ENCODE data around the gene FAM241B.
A peak's percentile ranks its signal among the peaks of the same experiment; 100 is the strongest.

Gene FAM241B

DNA sequence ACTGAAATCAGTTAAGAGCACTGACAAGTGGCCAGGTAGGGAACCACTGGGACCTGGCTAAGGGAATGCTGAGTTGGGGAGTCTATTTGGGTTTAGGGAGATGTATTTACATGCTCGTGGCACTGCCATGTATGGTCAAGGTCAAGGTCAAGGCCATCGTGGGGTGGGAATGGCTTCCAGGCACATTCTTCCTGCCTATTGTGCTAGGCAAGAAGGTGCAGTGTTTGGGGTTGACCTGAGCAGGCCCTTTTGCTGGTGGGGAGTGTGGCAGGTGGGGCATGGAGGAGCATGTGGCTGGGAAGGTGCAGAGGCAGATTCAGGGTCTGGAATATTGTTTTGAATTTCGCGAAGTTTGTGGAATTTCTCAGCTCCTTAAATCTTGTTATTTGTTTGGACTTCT is 17.8 kb downstream of the FAM241B start:
- ChIA-PET CTCF (interaction anchor here (0.7 to 9.9 kb wide), 8 partner anchors 9 to 266 kb away, joined by 3 to 190 read pairs (median 4); partner anchors contain the start of gene FAM241B), POLR2A (no interaction called here)
- TF ChIP-seq, protein P1, sequence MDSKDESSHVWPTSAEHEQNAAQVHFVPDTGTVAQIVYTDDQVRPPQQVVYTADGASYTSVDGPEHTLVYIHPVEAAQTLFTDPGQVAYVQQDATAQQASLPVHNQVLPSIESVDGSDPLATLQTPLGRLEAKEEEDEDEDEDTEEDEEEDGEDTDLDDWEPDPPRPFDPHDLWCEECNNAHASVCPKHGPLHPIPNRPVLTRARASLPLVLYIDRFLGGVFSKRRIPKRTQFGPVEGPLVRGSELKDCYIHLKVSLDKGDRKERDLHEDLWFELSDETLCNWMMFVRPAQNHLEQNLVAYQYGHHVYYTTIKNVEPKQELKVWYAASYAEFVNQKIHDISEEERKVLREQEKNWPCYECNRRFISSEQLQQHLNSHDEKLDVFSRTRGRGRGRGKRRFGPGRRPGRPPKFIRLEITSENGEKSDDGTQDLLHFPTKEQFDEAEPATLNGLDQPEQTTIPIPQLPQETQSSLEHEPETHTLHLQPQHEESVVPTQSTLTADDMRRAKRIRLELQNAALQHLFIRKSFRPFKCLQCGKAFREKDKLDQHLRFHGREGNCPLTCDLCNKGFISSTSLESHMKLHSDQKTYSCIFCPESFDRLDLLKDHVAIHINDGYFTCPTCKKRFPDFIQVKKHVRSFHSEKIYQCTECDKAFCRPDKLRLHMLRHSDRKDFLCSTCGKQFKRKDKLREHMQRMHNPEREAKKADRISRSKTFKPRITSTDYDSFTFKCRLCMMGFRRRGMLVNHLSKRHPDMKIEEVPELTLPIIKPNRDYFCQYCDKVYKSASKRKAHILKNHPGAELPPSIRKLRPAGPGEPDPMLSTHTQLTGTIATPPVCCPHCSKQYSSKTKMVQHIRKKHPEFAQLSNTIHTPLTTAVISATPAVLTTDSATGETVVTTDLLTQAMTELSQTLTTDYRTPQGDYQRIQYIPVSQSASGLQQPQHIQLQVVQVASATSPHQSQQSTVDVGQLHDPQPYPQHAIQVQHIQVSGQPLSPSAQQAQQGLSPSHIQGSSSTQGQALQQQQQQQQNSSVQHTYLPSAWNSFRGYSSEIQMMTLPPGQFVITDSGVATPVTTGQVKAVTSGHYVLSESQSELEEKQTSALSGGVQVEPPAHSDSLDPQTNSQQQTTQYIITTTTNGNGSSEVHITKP (tag by site-specific recombination; IDR thresholded peaks at IDR 0.05): no peak
- TF ChIP-seq SP3 (tag by site-specific recombination; IDR thresholded peaks at IDR 0.05): no peak
- TF ChIP-seq ZNF10 (tag by site-specific recombination; IDR thresholded peaks at IDR 0.05): no peak
- no peak for TF ChIP-seq ZNF473 (tag by site-specific recombination; IDR thresholded peaks at IDR 0.05)
- TF ChIP-seq FEZF1 (tag by site-specific recombination; IDR thresholded peaks at IDR 0.05): no peak
- no peak for TF ChIP-seq ZNF571 (tag by site-specific recombination; IDR thresholded peaks at IDR 0.05)
- no peak for TF ChIP-seq ZNF19 (tag by site-specific recombination; IDR thresholded peaks at IDR 0.05; ENCODE audit: low read depth)
- TF ChIP-seq ZNF133 (tag by site-specific recombination; IDR thresholded peaks at IDR 0.05): no peak
- H3K36me3 ChIP-seq (ENCODE audit: control insufficient read depth in 2 of 2, insufficient read depth in 1 of 2, low read length in 2 of 2): no peaks in the 10 kb centered on the region
- no peak overlapping the region for H3K27ac ChIP-seq (ENCODE audit: extremely low read depth, low read depth, low read length)
- no peaks in the 10 kb centered on the region for H3K4me1 ChIP-seq (ENCODE audit: control insufficient read depth, insufficient read depth, low read length)
- no peaks in the 10 kb centered on the region for H3K9me3 ChIP-seq (ENCODE audit: control insufficient read depth, insufficient read depth, low read depth, low read length)
- no peak overlapping the region for H3K4me3 ChIP-seq (ENCODE audit: low read depth, low read length)

GRCh38 chr10:69648461-69648860 is 18.4 kb downstream of the FAM241B start:
- H3K4me3 ChIP-seq (ENCODE audit: low read depth, low read length): no peak overlapping the region
- ChIA-PET CTCF (interaction anchor here (1.3 to 9.9 kb wide), 3 partner anchors 19 to 133 kb away, joined by 3 to 190 read pairs (median 5); partner anchors contain the start of gene FAM241B), POLR2A (no interaction called here)

DNA sequence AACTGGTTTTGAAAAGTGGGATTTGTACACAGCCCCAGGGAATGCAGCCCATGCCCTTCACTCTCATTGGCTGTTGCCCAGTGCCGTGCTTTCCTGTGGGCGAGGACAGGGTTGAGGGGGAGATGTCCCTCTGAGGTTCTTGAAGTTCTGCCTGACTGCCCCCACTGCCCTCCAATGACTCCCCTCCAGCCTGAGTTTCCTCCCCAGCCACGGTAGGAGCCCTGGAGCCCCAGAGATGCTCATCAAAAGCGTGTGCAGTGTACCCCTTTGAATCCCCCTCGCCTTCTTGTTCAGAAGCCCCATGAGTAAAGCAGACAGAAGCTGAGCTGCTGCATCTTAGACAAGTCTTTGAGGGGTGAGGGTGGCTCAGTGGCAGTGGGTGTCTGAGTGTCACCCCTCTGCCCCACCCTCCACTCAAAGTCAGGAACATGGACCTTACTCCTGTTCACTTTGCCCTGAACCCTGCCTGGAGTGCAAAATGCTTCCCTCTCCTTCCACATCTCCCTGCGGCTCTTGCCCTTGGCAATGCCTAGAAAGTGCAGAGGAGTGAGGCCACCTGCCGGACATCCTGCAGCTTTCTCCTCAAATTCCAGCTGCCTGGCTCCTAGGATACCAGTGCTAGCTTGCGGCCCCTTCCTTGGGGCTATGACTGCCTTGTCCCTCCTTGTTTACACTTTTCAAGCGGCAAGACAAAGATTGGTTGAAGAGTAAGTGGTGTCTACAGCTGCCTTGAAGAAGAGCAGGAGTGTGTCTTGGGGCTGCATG is 19.9 kb downstream of the FAM241B start:
- Histone ChIP-seq H3K9me3 (ENCODE audit: control insufficient read depth, insufficient read depth, low read depth, low read length) (no peaks in the 10 kb centered on the region), H3K4me3 (ENCODE audit: low read depth, low read length) (no peak overlapping the region), H3K27ac (ENCODE audit: extremely low read depth, low read depth, low read length) (no peak overlapping the region), H3K4me1 (ENCODE audit: control insufficient read depth, insufficient read depth, low read length) (no peaks in the 10 kb centered on the region), H3K36me3 (ENCODE audit: control insufficient read depth in 2 of 2, insufficient read depth in 1 of 2, low read length in 2 of 2) (no peaks in the 10 kb centered on the region)
- ChIA-PET POLR2A (no interaction called here), CTCF (interaction anchor here (1.1 to 1.6 kb wide), 2 partner anchors 67 to 135 kb away, joined by 4 to 6 read pairs; no protein-coding TSS in a partner anchor)
- peak; percentile 63 for TF ChIP-seq ZIC2 (tag by site-specific recombination; IDR thresholded peaks at IDR 0.05)
- TF ChIP-seq ZNF621 (tag by site-specific recombination; IDR thresholded peaks at IDR 0.05): no peak

More at GRCh38 chr10:69648461-69648860, 18.4 kb downstream of the FAM241B start:
- no peak overlapping the region for H3K27ac ChIP-seq (ENCODE audit: extremely low read depth, low read depth, low read length)
- H3K9me3 ChIP-seq (ENCODE audit: control insufficient read depth, insufficient read depth, low read depth, low read length): no peaks in the 10 kb centered on the region
- H3K4me1 ChIP-seq (ENCODE audit: control insufficient read depth, insufficient read depth, low read length): no peaks in the 10 kb centered on the region
- TF ChIP-seq ZSCAN16 (tag by site-specific recombination; IDR thresholded peaks at IDR 0.05) (no peak), MEIS1 (CRISPR knock-in tag; IDR thresholded peaks at IDR 0.05; ENCODE audit: borderline replicate concordance) (no peak), ZIC2 (tag by site-specific recombination; IDR thresholded peaks at IDR 0.05) (no peak), ZNF157 (tag by site-specific recombination; IDR thresholded peaks at IDR 0.05) (no peak), ZNF366 (tag by site-specific recombination; conservative IDR thresholded peaks at IDR 0.05) (no peak), ZBTB17 (tag by site-specific recombination; IDR thresholded peaks at IDR 0.05) (no peak), ZNF350 (tag by site-specific recombination; IDR thresholded peaks at IDR 0.05) (no peak)
- H3K36me3 ChIP-seq (ENCODE audit: control insufficient read depth in 2 of 2, insufficient read depth in 1 of 2, low read length in 2 of 2): no peaks in the 10 kb centered on the region
